ENCODE data around the gene TPSAB1. TPM values are rescaled to one million over a fixed set of nuclear protein-coding genes. Genes with fewer than 3 reads are reported as not detected.

The TPSAB1 gene
- total RNA-seq, 1 experiment from 2014 or later = not detected

DNA sequence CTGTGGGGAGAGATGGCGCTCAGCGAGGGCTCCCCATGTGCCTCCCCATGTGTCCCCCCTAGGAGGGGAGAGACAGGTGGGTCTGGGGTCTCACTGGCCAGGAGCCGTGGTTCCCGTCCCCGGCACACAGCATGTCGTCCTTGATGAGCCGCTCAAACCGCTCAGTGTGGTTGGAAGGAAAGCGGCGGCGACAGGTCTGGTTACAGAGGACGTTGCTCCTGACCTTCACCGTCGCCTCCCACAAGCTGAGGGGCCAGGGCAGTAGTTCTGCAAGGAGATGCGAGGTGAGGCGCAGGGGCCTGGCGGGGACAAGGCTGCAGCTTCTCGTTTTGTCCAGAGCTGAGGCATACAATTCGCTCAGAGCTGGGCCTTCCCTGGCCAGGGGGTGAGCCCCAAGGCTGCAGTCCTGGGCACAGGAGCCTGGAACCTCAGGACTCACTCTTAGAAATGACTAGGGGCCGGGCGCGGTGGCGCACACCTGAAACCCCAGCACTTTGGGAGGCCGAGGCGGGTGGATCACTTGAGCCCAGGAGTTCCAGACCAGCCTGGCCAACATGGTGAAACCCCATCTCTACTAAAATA lies 46.1 kb downstream of the TPSAB1 start:
- no peaks in the 10 kb centered on the region for H3K9me3 Mint-ChIP-seq (ENCODE audit: unreplicated experiment)
- no peak for DNase-seq (ENCODE audit: unreplicated experiment)

DNA sequence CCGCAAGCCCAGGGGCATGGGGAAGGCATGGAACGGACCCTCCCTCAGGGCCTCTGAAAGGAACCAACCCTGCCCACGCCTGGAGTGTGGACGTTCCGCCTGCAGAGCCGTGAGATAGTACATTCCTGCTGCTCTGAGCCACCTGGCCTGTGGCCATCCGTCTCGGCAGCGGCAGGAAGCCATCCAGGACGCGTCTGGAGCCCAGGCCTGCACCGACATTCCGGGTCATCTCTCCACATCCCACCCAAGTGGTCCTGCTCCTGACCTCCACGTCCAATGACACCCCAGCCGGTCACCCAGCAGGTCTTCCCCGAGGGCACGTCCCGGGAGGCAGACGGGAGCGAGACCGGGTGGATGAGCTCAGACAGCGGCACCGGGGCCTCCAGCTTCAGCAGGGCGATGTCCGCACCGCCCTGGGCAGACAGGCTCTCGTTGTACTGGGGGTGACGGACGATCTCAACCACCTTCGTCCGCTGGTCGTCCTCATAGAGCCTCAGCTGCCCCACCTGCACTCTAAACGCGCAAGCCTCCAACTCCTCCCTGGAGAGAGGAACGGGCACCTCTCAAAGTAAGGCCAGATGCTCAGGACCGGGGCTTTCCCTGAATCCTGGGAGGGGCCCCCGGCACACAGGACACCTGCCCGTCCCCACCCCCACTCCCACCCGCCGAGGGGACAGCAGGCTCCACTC lies 47.6 kb downstream of the TPSAB1 start:
- H3K27ac Mint-ChIP-seq (ENCODE audit: low read depth, unreplicated experiment) = no peak overlapping the region
- no peaks in the 10 kb centered on the region for H3K9me3 Mint-ChIP-seq (ENCODE audit: unreplicated experiment)
- CTCF ChIA-PET = no interaction called here

More for the DNA sequence above, 46.1 kb downstream of the TPSAB1 start:
- TF ChIP-seq, protein P1, sequence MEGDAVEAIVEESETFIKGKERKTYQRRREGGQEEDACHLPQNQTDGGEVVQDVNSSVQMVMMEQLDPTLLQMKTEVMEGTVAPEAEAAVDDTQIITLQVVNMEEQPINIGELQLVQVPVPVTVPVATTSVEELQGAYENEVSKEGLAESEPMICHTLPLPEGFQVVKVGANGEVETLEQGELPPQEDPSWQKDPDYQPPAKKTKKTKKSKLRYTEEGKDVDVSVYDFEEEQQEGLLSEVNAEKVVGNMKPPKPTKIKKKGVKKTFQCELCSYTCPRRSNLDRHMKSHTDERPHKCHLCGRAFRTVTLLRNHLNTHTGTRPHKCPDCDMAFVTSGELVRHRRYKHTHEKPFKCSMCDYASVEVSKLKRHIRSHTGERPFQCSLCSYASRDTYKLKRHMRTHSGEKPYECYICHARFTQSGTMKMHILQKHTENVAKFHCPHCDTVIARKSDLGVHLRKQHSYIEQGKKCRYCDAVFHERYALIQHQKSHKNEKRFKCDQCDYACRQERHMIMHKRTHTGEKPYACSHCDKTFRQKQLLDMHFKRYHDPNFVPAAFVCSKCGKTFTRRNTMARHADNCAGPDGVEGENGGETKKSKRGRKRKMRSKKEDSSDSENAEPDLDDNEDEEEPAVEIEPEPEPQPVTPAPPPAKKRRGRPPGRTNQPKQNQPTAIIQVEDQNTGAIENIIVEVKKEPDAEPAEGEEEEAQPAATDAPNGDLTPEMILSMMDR (IDR thresholded peaks at IDR 0.05; ENCODE audit: unreplicated experiment) = no peak
- Mint-ChIP-seq H3K27me3 (ENCODE audit: insufficient read depth, unreplicated experiment) (no peaks in the 10 kb centered on the region), H3K27ac (ENCODE audit: low read depth, unreplicated experiment) (no peak overlapping the region), H3K4me3 (ENCODE audit: unreplicated experiment) (no peak overlapping the region), H3K4me1 (ENCODE audit: insufficient read depth, unreplicated experiment) (no peaks in the 10 kb centered on the region), H3K36me3 (ENCODE audit: insufficient read depth, unreplicated experiment) (no peaks in the 10 kb centered on the region)
- intact Hi-C loops (cut with micrococcal nuclease) = no loop called here
- CTCF ChIA-PET = no interaction called here
- POLR2A ChIA-PET = no interaction called here
- no TSS peak for BruUV-seq (replicated peaks)

DNA sequence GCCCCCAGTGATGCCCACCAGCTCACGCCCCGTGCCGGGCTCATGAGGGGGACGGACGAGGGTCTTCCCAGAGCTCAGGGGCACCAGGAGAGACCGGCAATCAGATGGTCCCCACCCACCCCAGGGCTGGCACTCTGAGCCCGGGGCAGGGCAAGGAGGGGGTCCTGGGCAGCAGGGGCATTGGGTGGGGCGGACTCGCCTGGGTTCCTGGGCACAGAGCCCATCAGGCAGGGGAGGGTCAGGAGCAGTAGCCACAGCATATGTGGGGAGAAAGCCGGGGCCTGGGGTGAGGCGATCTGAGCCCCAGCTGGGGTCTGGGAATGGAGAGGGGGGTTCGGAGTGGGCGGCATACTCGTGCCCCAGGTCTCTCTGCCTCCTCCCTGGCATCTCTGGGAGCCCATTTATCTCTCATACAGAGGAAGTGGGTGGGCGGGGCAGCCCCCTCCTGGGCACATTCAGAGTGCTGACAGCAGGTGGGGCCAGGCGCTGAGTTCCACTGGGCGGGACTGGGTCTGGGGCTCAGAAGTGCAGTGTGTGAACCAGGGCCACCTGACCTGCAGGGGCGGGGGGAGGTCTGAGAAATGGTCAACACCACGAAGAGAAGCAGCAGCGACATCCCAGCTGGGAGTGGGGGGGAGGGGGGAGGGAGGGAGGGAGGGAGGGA lies 48.4 kb downstream of the TPSAB1 start:
- H3K4me1 Mint-ChIP-seq (ENCODE audit: insufficient read depth, unreplicated experiment) = no peaks in the 10 kb centered on the region
- no peaks in the 10 kb centered on the region for H3K27me3 Mint-ChIP-seq (ENCODE audit: insufficient read depth, unreplicated experiment)
- POLR2A ChIA-PET = interaction anchor here (0.6 kb wide), 1 partner anchor 11 kb away, joined by 3 read pairs; no protein-coding TSS in a partner anchor
- TF ChIP-seq, protein P1 (IDR thresholded peaks at IDR 0.05; ENCODE audit: unreplicated experiment) = no peak
- no peaks in the 10 kb centered on the region for H3K36me3 Mint-ChIP-seq (ENCODE audit: insufficient read depth, unreplicated experiment)
- no peak overlapping the region for H3K27ac Mint-ChIP-seq (ENCODE audit: low read depth, unreplicated experiment)
- BruUV-seq (replicated peaks) = no TSS peak
- no peak overlapping the region for H3K4me3 Mint-ChIP-seq (ENCODE audit: unreplicated experiment)
- CTCF ChIA-PET = no interaction called here
- no peak for DNase-seq (ENCODE audit: unreplicated experiment)
- no peaks in the 10 kb centered on the region for H3K9me3 Mint-ChIP-seq (ENCODE audit: unreplicated experiment)
- intact Hi-C loops (cut with micrococcal nuclease) = no loop called here

More for the DNA sequence above, 47.6 kb downstream of the TPSAB1 start:
- no peaks in the 10 kb centered on the region for H3K36me3 Mint-ChIP-seq (ENCODE audit: insufficient read depth, unreplicated experiment)
- H3K4me1 Mint-ChIP-seq (ENCODE audit: insufficient read depth, unreplicated experiment) = no peaks in the 10 kb centered on the region
- POLR2A ChIA-PET = no interaction called here
- H3K27me3 Mint-ChIP-seq (ENCODE audit: insufficient read depth, unreplicated experiment) = no peaks in the 10 kb centered on the region
- TF ChIP-seq, protein P1 (IDR thresholded peaks at IDR 0.05; ENCODE audit: unreplicated experiment) = no peak
- DNase-seq (ENCODE audit: unreplicated experiment) = no peak
- H3K4me3 Mint-ChIP-seq (ENCODE audit: unreplicated experiment) = no peak overlapping the region
- intact Hi-C loops (cut with micrococcal nuclease) = no loop called here
- BruUV-seq (replicated peaks) = no TSS peak

DNA sequence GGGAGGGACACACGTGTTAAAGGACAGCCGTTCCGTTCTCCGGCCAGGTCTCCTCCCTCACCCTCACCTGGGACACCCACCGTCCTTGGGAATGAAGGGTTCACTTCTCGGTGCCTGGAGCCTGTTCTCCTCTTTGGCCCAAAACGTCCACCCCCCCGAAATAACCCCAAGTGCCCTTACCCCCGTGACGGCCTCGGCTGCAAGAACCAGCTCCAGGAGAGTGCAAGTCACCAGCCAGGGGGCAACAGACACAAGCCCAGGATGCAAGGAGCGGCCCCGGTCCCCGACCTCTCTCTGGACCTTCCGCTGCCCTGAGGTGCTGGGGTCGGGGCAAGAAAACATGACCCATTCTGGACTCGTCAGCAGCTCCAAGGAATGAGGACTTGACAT lies 49.0 kb downstream of the TPSAB1 start:
- no peaks in the 10 kb centered on the region for H3K9me3 Mint-ChIP-seq (ENCODE audit: unreplicated experiment)
- ChIA-PET CTCF (no interaction called here), POLR2A (interaction anchor here (0.6 kb wide), 2 partner anchors 12 to 34 kb away, joined by 3 to 4 read pairs; no protein-coding TSS in a partner anchor)
- intact Hi-C loops (cut with micrococcal nuclease) = no loop called here
- H3K4me1 Mint-ChIP-seq (ENCODE audit: insufficient read depth, unreplicated experiment) = no peaks in the 10 kb centered on the region
- no peak overlapping the region for H3K4me3 Mint-ChIP-seq (ENCODE audit: unreplicated experiment)
- H3K36me3 Mint-ChIP-seq (ENCODE audit: insufficient read depth, unreplicated experiment) = no peaks in the 10 kb centered on the region
- no peak for DNase-seq (ENCODE audit: unreplicated experiment)
- H3K27ac Mint-ChIP-seq (ENCODE audit: low read depth, unreplicated experiment) = no peak overlapping the region
- no TSS peak for BruUV-seq (replicated peaks)
- H3K27me3 Mint-ChIP-seq (ENCODE audit: insufficient read depth, unreplicated experiment) = no peaks in the 10 kb centered on the region
- TF ChIP-seq, protein P1 (IDR thresholded peaks at IDR 0.05; ENCODE audit: unreplicated experiment) = no peak

Measured in MCF 10A (cell line).